WERI-Rb-1 (cell line): Measurements from ENCODE around the gene COX8A.

Source experiments
- DNase-seq: peaks from one replicate; pipeline ENCODE4 v3.0.0-alpha.2; 2020
- H3K27ac ChIP-seq: fragments of 250-450 bp; sonication (Bioruptor Pico); 2 replicates; pipeline ENCODE4 v1.5.1; 2020; ENCODE audit warnings: mild to moderate bottlenecking, moderate library complexity
- H3K27me3 ChIP-seq: fragments of 250-450 bp; sonication (Bioruptor Pico); 2 replicates; pipeline ENCODE4 v1.5.1; 2021; ENCODE audit warnings: mild to moderate bottlenecking, low read depth, moderate library complexity; ENCODE audit not compliant: insufficient read depth, severe bottlenecking
- H3K36me3 ChIP-seq: fragments of 250-450 bp; sonication (Bioruptor Pico); 2 replicates; pipeline ENCODE4 v1.5.1; 2020; ENCODE audit warnings: mild to moderate bottlenecking, moderate library complexity
- H3K4me3 ChIP-seq: 2 replicates; pipeline ENCODE4 v1.5.1; 2011; ENCODE audit warnings: low read depth, mild to moderate bottlenecking, control low read depth, low read length
- H3K9me3 ChIP-seq: fragments of 250-450 bp; sonication (Bioruptor Pico); 2 replicates; pipeline ENCODE4 v1.5.1; 2021; ENCODE audit warnings: mild to moderate bottlenecking, moderate library complexity; ENCODE audit not compliant: severe bottlenecking
- TF ChIP-seq, protein P1 (sequence below): IDR thresholded peaks from 2 replicates; pipeline ENCODE4 v1.5.1; 2011; ENCODE audit warnings: low read depth, mild to moderate bottlenecking, control low read depth, inconsistent platforms, low read length

The COX8A gene

DNA sequence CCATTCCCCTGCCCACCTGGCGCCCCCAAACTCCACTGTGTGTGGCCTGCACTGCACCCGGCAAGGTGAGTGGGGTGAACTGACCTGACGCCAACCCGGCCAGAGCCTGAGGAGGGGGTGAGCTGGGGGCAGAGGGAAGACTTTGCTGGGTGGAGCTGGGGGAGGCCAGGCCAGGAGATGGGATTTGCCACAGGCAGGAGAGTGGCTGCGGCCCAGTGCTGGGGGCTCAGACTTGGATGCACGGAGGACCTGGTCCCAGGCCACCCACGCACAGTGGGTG, 43.5 kb downstream of the COX8A start:
- Histone ChIP-seq H3K27me3 (no peaks in the 10 kb centered on the region), H3K36me3 (no peaks in the 10 kb centered on the region), H3K4me3 (no peak overlapping the region), H3K9me3 (no peaks in the 10 kb centered on the region), H3K27ac (no peak overlapping the region)
- TF ChIP-seq, protein P1, sequence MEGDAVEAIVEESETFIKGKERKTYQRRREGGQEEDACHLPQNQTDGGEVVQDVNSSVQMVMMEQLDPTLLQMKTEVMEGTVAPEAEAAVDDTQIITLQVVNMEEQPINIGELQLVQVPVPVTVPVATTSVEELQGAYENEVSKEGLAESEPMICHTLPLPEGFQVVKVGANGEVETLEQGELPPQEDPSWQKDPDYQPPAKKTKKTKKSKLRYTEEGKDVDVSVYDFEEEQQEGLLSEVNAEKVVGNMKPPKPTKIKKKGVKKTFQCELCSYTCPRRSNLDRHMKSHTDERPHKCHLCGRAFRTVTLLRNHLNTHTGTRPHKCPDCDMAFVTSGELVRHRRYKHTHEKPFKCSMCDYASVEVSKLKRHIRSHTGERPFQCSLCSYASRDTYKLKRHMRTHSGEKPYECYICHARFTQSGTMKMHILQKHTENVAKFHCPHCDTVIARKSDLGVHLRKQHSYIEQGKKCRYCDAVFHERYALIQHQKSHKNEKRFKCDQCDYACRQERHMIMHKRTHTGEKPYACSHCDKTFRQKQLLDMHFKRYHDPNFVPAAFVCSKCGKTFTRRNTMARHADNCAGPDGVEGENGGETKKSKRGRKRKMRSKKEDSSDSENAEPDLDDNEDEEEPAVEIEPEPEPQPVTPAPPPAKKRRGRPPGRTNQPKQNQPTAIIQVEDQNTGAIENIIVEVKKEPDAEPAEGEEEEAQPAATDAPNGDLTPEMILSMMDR, result no peak
- no peak for DNase-seq

DNA sequence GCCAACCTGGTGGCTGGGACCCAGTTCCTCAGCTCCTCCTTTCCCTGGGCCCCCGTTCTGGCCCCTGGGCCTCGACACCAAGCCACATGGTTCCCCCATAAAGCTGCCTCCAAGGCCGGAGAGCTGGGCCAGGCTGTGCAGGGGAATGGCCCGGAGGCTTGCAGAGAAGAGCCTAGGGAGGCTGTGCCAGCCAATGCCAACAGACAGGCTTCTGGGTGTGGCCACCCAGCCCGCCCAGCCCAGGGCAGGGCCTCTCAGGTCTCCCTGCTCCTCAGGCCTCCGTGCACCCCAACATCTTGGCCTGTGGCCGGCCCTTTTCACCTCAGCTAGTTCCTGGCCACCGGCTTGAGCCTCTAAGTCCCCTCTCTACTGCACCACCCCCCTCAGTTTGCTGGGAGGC, 43.9 kb downstream of the COX8A start:
- Histone ChIP-seq H3K4me3 (no peak overlapping the region), H3K36me3 (no peaks in the 10 kb centered on the region), H3K27me3 (no peaks in the 10 kb centered on the region), H3K27ac (no peak overlapping the region), H3K9me3 (no peaks in the 10 kb centered on the region)
- TF ChIP-seq, protein P1, result no peak
- DNase-seq, result no peak

DNA sequence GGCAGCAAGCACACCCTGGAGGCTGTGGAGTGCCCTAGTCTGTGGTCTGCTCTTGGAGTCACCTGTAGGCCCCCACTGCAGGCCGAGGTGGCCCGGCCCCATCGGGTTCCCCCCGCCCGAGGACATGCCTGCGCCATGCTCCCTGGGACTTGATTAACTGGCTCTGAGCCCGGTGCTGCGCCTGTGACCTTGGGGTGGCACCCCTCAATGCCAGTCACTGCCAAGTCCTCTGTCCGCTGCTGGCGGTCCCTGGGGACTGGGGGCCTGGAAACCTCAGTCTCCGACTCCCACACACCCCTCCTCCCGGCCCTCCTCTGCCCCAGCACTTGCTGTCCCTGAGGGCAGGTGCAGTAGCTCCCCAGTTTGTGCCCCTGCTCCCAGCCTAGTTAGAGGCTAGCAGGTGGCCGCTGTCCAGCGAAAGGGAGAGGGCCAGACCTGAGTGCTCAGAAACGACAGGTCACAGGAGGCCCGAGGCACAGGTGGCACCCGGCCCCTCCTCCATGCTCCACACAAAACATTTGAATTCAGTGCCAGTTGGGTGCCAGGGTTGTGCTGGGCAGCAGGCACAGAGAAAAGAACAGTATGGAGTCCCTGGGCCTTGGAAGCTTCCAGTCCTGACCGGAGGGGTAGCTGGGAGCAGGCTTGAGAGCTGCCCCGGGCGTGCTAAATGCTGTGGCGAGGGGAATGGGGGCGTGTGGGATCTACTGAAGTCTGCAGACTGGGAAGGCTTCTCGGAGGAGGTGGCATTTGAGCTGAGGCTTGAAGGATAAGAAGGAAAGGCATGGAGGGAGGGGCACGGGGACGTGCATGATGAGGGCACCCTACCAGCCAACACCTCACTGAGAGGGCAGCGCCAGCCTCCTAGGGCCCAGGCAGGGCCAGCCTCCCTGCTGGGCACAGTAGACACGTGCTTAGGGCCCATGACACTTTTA, 45.0 kb downstream of the COX8A start:
- TF ChIP-seq, protein P1, result no peak

DNA sequence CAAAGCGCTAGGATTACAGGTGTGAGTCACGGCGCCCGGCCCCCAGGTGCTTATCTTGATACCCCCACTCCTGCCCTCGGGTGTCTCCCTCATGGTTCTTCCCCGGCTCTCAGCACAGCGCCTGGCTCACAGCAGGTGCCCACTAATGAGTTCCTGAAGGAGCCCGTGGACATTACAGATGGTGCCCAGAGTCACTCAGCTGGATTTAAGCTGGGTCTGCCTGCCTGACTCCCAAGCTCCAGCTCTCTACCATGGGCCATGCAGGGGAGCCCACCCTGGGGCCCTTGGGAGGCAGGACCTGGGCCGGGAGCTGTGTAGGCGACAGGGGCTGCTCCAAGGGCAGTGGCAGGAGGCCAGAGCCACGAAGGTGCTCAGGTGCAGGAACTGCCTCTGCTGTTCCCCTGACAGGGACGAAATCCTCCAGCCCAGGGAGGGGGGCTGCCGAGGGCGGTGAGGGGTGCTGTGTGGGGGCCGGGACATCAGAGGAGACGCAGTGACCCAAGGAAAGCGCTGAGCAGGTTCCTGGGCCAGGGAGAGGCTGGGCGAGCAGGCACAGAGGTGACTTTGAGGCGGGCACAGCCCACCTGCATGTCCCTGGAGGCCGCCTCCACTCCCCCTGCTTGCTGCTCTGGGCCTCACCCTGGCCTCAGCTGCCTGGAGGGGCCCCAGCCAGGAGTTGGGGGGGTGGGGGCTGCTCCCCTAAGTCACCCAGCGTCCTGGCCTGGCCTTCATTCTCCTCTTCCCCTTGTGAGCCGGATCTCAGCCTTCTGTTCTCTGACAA, 46.7 kb downstream of the COX8A start:
- TF ChIP-seq, protein P1, result no peak
- H3K4me3 ChIP-seq, result no peak overlapping the region

More for the DNA sequence above, 45.0 kb downstream of the COX8A start:
- no peak overlapping the region for H3K27ac ChIP-seq
- no peaks in the 10 kb centered on the region for H3K27me3 ChIP-seq
- DNase-seq, result no peak
- no peaks in the 10 kb centered on the region for H3K9me3 ChIP-seq
- H3K36me3 ChIP-seq, result no peaks in the 10 kb centered on the region
- no peak overlapping the region for H3K4me3 ChIP-seq

DNA sequence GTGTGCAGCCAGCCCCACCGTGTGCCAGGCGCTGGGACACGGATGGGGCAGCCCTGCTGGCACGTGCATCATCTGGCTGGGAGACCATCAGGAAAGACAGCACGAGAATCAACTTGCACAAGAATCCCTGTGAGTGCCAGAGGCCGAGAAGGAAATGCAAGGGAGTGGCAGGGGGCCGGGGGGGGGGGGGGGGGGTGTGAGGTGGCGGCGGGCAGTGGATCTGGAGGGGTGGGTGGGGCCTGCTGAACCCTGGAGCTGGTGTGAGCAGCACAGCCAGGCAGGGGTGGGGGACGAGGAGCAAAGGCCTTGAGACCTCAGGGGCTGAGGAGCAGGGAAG, 47.3 kb downstream of the COX8A start:
- DNase-seq, result no peak
- no peak overlapping the region for H3K27ac ChIP-seq
- TF ChIP-seq, protein P1, result no peak

More for the DNA sequence above, 46.7 kb downstream of the COX8A start:
- Histone ChIP-seq H3K36me3 (no peaks in the 10 kb centered on the region), H3K9me3 (no peaks in the 10 kb centered on the region), H3K27me3 (no peaks in the 10 kb centered on the region), H3K27ac (no peak overlapping the region)
- DNase-seq, result no peak

More for the DNA sequence above, 47.3 kb downstream of the COX8A start:
- H3K9me3 ChIP-seq, result no peaks in the 10 kb centered on the region
- no peak overlapping the region for H3K4me3 ChIP-seq
- H3K27me3 ChIP-seq, result no peaks in the 10 kb centered on the region
- no peaks in the 10 kb centered on the region for H3K36me3 ChIP-seq
